Endometrial microvascular endothelial cells (primary cell): Measurements from ENCODE around the gene KCNK1. TPM values are rescaled to one million over a fixed set of nuclear protein-coding genes. Genes with fewer than 3 reads are reported as not detected.
"Not testable (repeated sequence)": the region's sequence is repeated elsewhere in the genome, so short reads cannot be mapped to it uniquely, and the experiment has no call there.

Experiments
- in situ Hi-C: cut with HindIII; loops from 2 replicates; pipeline ENCODE4 v1.10.0; 2017; ENCODE audit warnings: low sequenced_read_pairs, low pct_unique_long_range_greater_than_20kb; ENCODE audit errors: inconsistent ontology term
- total RNA-seq: library from RNA; depleted of rRNA; stranded (reverse); fragments of >200 nt; gene quantifications from one replicate; pipeline ENCODE4 v1.2.3, GENCODE V29; 2015; ENCODE audit errors: inconsistent ontology term

Gene KCNK1
- total RNA-seq, 1 donor from 2014 or later, result not detected

GRCh38 chr1:233659495-233659894 is 45.6 kb downstream of the KCNK1 start:
- in situ Hi-C loops, result no loop called here

DNA sequence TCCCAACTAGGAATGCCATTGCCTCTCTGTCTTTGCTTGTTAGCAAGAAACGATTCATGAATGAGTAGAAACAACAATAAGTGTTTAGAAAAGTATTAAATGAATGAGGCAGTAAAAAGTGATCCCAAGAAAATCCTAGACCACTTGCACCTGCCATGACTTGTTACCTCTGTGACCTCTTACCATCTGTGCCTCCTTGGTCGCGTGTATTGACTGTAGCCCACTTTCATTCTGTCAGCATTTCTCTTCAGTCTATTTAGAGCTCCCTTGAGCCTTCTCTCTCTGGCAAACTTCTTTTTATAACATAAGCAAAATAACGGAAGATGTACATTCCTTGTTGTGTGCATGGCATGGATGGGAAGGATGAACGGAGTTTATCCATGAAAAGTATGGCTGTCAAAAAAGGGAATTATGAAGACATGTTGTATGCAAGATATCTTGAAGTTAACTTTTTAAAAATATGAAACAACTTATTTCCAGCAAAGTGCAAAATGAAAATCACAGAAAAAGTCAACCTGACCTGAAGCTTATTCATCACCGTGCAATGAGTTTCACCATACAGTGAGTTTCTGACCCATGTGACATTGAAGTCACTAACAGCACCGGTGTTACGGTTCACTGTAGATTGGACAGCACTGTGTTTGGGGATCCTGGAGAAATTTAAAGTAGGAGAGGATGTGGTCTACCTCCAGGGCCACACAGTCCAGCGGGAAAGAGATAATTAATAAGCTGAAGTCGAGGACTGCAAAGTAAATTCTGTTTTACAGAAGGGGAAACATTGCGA is 47.7 kb downstream of the KCNK1 start:
- in situ Hi-C loops, result no loop called here

- in situ Hi-C loops, result no loop called here
These were observed 48.8 kb downstream of the KCNK1 start for GRCh38 chr1:233662575-233663304.

DNA sequence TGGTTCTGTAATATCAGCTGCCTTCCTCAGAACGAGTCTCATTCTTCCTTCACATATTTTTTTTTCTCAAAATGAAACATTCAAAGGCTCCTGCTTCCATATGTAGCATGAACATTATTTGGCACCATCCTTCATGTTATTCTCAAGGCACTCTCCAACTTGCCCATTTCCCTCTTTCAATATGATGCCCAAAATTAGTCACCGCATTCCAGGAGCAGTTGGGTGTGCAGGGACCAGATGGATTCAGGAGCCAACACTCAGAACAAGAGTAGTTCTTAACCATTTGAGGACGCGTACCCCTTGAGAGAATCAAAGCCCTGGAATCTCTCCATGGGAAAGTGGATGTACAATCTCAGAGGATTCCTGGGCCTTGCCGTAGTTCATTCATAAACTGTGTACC is 50.3 kb downstream of the KCNK1 start:
- in situ Hi-C loops, result no loop called here

DNA sequence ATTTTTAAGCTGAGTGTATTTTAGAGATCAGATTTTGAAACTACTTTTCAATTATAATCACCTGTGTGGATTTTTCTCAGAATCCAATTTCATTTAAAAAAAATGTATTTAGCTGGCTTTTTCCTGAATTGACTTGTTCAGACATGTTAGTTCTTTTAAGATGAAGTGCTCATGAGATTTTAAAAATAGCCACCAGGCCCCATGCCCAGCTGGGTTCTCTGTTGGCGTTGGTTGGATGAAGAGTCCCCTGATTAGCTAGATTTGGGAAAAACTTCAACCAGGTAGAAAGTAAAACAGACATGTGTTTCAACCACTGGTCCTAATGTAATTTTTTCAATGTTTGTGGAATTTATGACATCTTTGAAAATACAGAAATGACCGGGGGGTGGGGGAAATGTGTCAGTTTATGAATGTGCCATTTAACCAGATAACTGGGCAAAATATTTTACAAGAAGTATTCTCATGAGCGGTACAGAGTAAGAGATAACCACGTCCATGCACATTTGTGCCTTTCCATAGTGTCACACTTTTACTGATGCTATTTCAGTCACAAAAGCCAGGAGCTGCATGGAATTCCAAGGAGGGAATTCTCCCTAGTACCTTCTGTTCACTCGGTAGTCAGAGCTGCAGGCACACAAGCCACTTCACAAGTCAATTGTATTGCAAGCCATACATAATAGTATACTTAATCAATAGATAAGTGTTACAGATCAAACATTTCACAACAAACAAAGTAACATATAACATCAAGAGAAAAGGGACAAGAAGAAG is 51.1 kb downstream of the KCNK1 start:
- in situ Hi-C loops, result no loop called here

GRCh38 chr1:233665575-233666270 is 51.8 kb downstream of the KCNK1 start:
- in situ Hi-C loops, result no loop called here

GRCh38 chr1:233667741-233668140 is 53.8 kb downstream of the KCNK1 start:
- in situ Hi-C loops, result no loop called here

- in situ Hi-C loops, result no loop called here
These were observed 54.3 kb downstream of the KCNK1 start for GRCh38 chr1:233668146-233668724.

DNA sequence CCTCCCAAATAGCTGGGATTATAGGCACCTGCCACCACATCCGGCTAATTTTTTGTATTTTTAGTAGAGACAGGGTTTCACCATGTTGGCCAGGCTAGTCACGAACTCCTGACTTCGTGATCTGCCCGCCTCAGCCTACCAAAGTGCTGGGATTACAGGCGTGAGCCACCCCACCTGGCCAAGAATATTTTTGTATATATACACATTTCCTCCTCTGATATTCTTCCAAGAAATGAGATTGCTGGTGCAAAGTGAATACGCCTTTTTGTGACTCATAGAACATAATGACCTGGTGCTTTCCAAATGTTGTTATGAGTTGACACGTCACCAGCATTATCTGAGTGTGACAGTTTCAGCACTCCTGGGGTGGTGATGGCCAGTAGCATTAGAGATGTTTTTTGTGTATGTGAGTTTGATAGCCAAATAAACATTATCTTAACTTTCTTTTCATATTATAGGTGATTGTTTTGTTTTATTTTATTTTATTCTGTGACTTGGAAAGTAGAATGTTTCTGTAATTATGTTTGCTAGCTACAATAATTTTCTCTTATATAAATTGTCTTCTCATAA is 54.9 kb downstream of the KCNK1 start:
- in situ Hi-C loops, result no loop called here

GRCh38 chr1:233670363-233670762 is 56.5 kb downstream of the KCNK1 start:
- in situ Hi-C loops, result not testable (repeated sequence)

- in situ Hi-C loops, result no loop called here
These were observed 57.4 kb downstream of the KCNK1 start for GRCh38 chr1:233671286-233671685.

DNA sequence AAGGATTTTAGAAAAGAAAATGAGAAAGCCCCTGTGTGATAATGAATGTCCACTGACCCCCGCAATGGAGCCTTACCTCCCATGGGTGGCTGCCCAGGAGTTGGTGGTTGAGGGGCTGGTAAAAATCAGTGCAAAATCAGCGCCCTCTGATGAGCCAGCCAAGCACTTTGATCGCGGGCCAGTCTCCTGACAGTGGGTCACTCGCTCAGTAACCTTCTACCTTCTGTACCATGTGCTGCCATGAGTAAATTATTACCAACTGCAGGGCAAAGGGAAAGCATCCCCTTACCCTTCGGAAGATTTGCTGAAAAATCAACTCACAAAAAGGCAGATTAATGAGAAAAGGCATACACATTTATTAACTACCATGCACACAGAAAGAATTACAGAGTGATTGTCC is 58.8 kb downstream of the KCNK1 start:
- in situ Hi-C loops, result no loop called here

DNA sequence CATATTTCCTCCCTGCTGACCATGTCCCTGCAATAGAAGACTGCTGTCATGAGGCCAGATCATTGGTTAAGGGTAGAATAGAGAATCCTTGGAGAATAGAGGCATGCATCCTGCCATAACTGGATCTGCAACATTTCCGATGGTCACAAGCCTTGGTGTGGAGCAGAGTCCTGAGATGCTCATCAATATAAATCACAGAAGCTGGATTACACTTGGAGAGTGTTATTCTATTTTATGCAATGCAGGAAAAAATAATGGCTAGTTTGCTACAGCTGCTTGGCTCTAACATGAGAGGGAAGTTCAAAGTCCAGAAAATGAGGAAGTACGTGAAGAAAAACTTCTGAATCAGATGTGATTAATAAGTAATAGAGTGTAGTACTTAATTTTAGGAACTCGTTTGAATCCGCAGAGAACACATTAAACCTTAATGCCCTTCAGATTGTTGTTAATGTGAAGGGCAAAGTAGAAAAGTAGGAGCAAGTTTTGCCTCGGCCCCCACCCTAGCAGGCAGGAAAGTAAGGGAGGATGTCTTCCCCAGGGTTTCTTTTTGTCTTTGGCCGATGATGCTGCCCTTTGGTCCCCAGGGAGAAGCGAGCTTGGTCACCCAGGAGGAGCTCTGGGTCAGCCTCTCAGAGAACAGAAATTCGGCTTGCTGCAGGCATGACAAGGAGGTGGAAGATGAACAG is 59.5 kb downstream of the KCNK1 start:
- in situ Hi-C loops, result no loop called here

- in situ Hi-C loops, result no loop called here
These were observed 60.1 kb downstream of the KCNK1 start for GRCh38 chr1:233673947-233674431.

GRCh38 chr1:233675446-233675845 is 61.5 kb downstream of the KCNK1 start:
- in situ Hi-C loops, result no loop called here

- in situ Hi-C loops, result no loop called here
These were observed 62.0 kb downstream of the KCNK1 start for GRCh38 chr1:233675893-233676292.

DNA sequence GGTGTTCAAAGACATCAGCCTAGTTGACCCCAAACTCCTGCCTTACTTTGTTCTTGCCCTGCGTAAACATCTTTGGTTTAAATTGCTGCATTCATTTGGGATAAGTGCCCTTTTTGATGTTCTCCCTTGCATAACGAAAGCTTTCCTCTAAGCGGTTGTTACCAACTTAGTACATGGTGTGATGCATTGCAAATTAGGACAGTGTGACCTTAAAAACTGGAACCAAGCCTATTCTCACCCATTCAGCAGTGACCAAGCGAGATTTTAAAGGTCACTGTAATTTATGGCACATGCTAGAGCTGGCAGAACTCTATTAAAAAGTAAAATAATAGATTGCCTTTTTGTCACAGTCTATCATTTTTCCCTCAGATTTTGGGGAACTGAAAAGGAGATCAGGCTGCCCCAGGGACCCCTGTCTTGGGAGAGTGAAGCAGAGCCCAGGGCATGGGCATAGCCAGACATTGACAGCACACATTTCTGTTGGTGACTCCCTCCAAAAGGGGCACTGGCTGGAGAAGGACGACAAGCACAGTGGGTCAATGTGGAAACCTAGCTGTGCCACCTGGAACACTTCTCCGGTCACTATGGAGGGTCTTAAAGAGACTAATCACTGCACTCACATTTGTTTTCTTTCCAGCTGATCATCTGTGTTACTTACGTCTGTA is 63.9 kb downstream of the KCNK1 start:
- in situ Hi-C loops, result no loop called here
